Measurements from ENCODE around the gene DCANP1.

GRCh38 chr5:135476615-135477581 lies 29.8 kb upstream of the DCANP1 start:
- TF ChIP-seq, protein P1, sequence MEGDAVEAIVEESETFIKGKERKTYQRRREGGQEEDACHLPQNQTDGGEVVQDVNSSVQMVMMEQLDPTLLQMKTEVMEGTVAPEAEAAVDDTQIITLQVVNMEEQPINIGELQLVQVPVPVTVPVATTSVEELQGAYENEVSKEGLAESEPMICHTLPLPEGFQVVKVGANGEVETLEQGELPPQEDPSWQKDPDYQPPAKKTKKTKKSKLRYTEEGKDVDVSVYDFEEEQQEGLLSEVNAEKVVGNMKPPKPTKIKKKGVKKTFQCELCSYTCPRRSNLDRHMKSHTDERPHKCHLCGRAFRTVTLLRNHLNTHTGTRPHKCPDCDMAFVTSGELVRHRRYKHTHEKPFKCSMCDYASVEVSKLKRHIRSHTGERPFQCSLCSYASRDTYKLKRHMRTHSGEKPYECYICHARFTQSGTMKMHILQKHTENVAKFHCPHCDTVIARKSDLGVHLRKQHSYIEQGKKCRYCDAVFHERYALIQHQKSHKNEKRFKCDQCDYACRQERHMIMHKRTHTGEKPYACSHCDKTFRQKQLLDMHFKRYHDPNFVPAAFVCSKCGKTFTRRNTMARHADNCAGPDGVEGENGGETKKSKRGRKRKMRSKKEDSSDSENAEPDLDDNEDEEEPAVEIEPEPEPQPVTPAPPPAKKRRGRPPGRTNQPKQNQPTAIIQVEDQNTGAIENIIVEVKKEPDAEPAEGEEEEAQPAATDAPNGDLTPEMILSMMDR (IDR thresholded peaks at IDR 0.05), result no peak
- TF ChIP-seq EP300 (IDR thresholded peaks at IDR 0.05) (no peak), POLR2A (IDR thresholded peaks at IDR 0.05; ENCODE audit: low read depth) (no peak)

Measured in esophagus muscularis mucosa (tissue), 4 donors.